GM12891 (cell line): Measurements from ENCODE around the gene PANX3.

Experiments
- PAX5 ChIP-seq: IDR thresholded peaks from 2 replicates; pipeline ENCODE4 v1.6.1; 2011; ENCODE audit warnings: low read length, moderate library complexity, mild to moderate bottlenecking; ENCODE audit not compliant: insufficient read depth, severe bottlenecking
- POLR2A ChIP-seq: IDR thresholded peaks from 2 replicates; pipeline ENCODE4 v1.6.1; 2011; ENCODE audit warnings: low read depth, low read length, control low read depth
- POLR2AphosphoS5 ChIP-seq: IDR thresholded peaks from 2 replicates; pipeline ENCODE4 v1.6.1; 2011; ENCODE audit warnings: low read depth, low read length, control low read depth
- POU2F2 ChIP-seq: IDR thresholded peaks from 2 replicates; pipeline ENCODE4 v1.6.1; 2011; ENCODE audit warnings: low read depth, mild to moderate bottlenecking, control low read depth, low read length, moderate library complexity
- SPI1 ChIP-seq: IDR thresholded peaks from 2 replicates; pipeline ENCODE4 v1.6.1; 2011; ENCODE audit warnings: low read depth, low read length, control low read depth
- TAF1 ChIP-seq: IDR thresholded peaks from 2 replicates; pipeline ENCODE4 v1.6.1; 2011; ENCODE audit warnings: low read depth, low read length, control low read depth

- TF ChIP-seq POLR2AphosphoS5, result no peak
- no peak for TF ChIP-seq POLR2A
- TF ChIP-seq TAF1, result no peak
- TF ChIP-seq PAX5, result no peak
- TF ChIP-seq POU2F2, result no peak
- TF ChIP-seq SPI1, result peak; percentile 81
Measured at GRCh38 chr11:124644426-124645280, 33.4 kb downstream of the PANX3 start.
